ENCODE data around the gene CYTL1. TPM values are rescaled to one million over a fixed set of nuclear protein-coding genes. Genes with fewer than 3 reads are reported as not detected.
"Not testable (repeated sequence)": the region's sequence is repeated elsewhere in the genome, so short reads cannot be mapped to it uniquely, and the experiment has no call there.

The CYTL1 gene, protein sequence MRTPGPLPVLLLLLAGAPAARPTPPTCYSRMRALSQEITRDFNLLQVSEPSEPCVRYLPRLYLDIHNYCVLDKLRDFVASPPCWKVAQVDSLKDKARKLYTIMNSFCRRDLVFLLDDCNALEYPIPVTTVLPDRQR
- polyA plus RNA-seq (2011; rRNA removed): 0.12 TPM in 1 of 2 replicates, not detected in the other
- not detected in 2 replicates for polyA minus RNA-seq (2011; rRNA and poly(A)+ RNA removed)

DNA sequence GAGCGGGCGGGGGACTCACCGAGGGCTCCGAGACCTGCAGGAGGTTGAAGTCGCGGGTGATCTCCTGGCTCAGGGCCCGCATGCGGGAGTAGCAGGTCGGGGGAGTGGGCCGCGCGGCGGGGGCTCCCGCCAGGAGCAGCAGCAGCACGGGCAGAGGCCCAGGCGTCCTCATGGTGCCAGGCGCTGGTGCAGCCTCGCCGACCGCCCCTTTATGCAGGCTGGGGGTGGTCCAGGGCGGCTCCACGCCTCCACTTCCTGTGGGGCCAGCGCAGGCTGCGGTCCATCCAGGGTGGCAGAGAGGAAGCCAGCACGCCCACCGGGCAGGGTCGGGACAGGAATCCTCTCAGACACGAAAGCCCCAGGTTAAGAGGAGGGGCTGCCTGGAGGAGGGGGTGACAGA lies at the start of gene CYTL1:
TSS of gene CYTL1 (minus strand) at position 185 of the 400 bp plus-strand sequence. CDS start at position 172, 13 bp downstream.
- DNase-seq (ENCODE audit: low read depth): no peak
- Histone ChIP-seq H3K36me3 (ENCODE audit: control insufficient read depth, insufficient read depth, low read length) (no peaks in the 10 kb centered on the region), H3K4me3 (ENCODE audit: low read depth, low read length) (no peak within 1 kb of the TSS), H3K27me3 (ENCODE audit: control insufficient read depth, insufficient read depth, low read length) (peaks cover 10% of the 10 kb centered on the region)
- TF ChIP-seq, protein P1, sequence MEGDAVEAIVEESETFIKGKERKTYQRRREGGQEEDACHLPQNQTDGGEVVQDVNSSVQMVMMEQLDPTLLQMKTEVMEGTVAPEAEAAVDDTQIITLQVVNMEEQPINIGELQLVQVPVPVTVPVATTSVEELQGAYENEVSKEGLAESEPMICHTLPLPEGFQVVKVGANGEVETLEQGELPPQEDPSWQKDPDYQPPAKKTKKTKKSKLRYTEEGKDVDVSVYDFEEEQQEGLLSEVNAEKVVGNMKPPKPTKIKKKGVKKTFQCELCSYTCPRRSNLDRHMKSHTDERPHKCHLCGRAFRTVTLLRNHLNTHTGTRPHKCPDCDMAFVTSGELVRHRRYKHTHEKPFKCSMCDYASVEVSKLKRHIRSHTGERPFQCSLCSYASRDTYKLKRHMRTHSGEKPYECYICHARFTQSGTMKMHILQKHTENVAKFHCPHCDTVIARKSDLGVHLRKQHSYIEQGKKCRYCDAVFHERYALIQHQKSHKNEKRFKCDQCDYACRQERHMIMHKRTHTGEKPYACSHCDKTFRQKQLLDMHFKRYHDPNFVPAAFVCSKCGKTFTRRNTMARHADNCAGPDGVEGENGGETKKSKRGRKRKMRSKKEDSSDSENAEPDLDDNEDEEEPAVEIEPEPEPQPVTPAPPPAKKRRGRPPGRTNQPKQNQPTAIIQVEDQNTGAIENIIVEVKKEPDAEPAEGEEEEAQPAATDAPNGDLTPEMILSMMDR (IDR thresholded peaks at IDR 0.05; ENCODE audit: insufficient read depth, low read depth, low read length): no peak
- CTCF ChIA-PET: no interaction called here
- POLR2A ChIA-PET: no interaction called here

DNA sequence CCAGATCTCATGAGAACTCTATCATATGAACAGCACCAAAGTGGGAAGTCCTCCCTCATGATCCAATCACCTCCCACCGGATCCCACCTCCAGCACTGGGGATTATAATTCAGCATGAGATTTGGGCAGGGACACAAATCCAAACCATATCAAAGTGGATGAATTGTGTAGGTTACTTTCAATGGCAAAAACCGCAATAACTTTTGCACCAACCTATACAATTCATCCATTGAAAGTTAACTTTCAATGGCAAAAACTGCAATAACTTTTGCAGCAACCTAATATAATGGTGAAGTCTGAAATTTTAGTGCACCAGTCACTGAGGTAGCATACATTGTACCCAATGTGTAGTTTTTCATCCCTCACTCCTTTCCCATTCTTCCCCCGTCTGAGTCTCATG lies 48.6 kb upstream of the CYTL1 start:
- ChIA-PET POLR2A (no interaction called here), CTCF (no interaction called here)
- DNase-seq (ENCODE audit: low read depth): no peak
- Histone ChIP-seq H3K4me3 (ENCODE audit: low read depth, low read length) (no peak overlapping the region), H3K36me3 (ENCODE audit: control insufficient read depth, insufficient read depth, low read length) (no peaks in the 10 kb centered on the region), H3K27me3 (ENCODE audit: control insufficient read depth, insufficient read depth, low read length) (no peaks in the 10 kb centered on the region)
- TF ChIP-seq, protein P1 (IDR thresholded peaks at IDR 0.05; ENCODE audit: insufficient read depth, low read depth, low read length): no peak

DNA sequence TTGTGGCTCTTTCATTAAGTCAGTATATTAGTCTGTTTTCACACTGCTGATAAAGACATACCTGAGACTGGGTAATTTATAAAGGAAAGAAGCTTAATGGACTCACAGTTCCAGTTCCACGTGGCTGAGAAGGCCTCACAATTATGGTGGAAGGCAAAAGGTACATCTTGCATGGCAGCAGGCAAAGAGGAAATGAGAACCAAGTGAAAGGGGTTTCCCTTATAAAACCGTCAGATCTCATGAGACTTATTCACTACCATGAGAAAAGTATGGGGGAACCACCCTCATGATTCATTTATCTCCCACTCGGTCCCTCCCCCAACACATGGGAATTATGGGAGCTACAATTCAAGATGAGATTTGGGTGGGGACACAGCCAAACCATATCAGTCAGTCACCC lies 47.7 kb upstream of the CYTL1 start:
- H3K36me3 ChIP-seq (ENCODE audit: control insufficient read depth, insufficient read depth, low read length); POLR2A ChIA-PET; DNase-seq (ENCODE audit: low read depth); H3K4me3 ChIP-seq (ENCODE audit: low read depth, low read length); H3K27me3 ChIP-seq (ENCODE audit: control insufficient read depth, insufficient read depth, low read length): not testable (repeated sequence)
- CTCF ChIA-PET: interaction anchor here (1.7 kb wide), 1 partner anchor 11 kb away, joined by 4 read pairs; no protein-coding TSS in a partner anchor

DNA sequence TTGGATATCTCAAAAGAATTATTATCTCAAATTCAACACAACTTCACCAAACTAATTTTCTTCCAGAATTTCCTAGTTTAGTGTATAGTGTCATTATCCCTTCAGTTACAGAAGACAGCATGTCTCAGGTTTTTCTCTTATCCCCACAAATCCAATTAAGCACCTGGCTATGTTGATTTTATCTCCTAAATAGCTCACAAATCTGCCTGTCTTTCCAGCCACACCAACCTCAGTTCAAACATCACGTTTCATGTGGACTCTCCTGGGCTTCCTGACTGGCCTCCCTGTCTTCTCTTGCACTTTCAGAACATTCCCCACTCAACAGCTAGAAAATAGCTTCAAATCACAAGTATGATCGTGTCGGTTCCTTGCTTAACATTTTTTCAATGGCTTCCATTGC lies 46.8 kb upstream of the CYTL1 start:
- TF ChIP-seq, protein P1 (IDR thresholded peaks at IDR 0.05; ENCODE audit: insufficient read depth, low read depth, low read length): no peak
- ChIA-PET POLR2A (no interaction called here), CTCF (interaction anchor here (1.7 kb wide), 1 partner anchor 12 kb away, joined by 4 read pairs; no protein-coding TSS in a partner anchor)
- Histone ChIP-seq H3K36me3 (ENCODE audit: control insufficient read depth, insufficient read depth, low read length) (no peaks in the 10 kb centered on the region), H3K4me3 (ENCODE audit: low read depth, low read length) (no peak overlapping the region), H3K27me3 (ENCODE audit: control insufficient read depth, insufficient read depth, low read length) (no peaks in the 10 kb centered on the region)
- DNase-seq (ENCODE audit: low read depth): no peak

DNA sequence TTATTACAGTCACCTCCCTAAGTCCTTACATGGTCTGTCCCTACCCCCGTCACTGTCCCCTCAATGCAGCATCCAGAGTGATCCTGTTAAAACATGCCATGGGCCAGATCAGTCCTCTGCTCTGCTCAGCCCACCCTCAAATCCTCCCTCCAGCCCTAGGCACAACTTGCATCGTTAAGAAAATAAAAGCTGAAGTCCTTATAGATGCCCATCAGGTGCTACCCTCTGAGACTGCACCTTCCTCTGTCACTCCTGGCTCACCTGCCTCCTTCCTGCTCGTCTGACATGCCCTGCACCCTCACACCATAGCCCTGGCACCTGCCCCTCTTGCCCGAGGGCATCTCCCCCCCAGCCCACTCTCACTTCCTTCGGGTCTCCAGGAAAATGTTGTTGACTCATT lies 36.2 kb upstream of the CYTL1 start:
- no peaks in the 10 kb centered on the region for H3K36me3 ChIP-seq (ENCODE audit: control insufficient read depth, insufficient read depth, low read length)
- POLR2A ChIA-PET: no interaction called here
- no peaks in the 10 kb centered on the region for H3K27me3 ChIP-seq (ENCODE audit: control insufficient read depth, insufficient read depth, low read length)
- CTCF ChIA-PET: no interaction called here
- DNase-seq (ENCODE audit: low read depth): no peak
- TF ChIP-seq, protein P1 (IDR thresholded peaks at IDR 0.05; ENCODE audit: insufficient read depth, low read depth, low read length): no peak
- no peak overlapping the region for H3K4me3 ChIP-seq (ENCODE audit: low read depth, low read length)

DNA sequence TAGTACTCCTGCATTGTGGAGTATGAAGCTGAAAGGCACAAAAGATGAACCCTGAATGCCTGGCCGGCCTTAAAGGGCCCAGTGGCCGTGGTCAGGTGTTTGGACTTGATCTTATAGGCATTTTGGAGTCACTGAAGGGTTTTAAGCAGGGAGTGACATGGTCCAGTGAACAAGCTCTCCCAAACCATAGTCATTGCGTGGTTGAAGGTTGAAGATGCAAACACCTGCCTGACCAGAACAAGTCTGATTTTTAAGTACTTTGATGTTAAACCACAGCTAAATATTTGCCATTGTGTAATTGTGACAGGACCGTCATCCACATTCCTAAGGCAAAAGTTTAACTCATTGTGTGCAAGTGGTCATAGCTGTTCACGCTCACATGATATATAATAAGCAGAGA lies 35.3 kb upstream of the CYTL1 start:
- Histone ChIP-seq H3K4me3 (ENCODE audit: low read depth, low read length) (no peak overlapping the region), H3K36me3 (ENCODE audit: control insufficient read depth, insufficient read depth, low read length) (no peaks in the 10 kb centered on the region), H3K27me3 (ENCODE audit: control insufficient read depth, insufficient read depth, low read length) (no peaks in the 10 kb centered on the region)
- DNase-seq (ENCODE audit: low read depth): no peak
- TF ChIP-seq, protein P1 (IDR thresholded peaks at IDR 0.05; ENCODE audit: insufficient read depth, low read depth, low read length): no peak
- POLR2A ChIA-PET: no interaction called here
- CTCF ChIA-PET: interaction anchor here (1.0 kb wide), 1 partner anchor 72 kb away, joined by 3 read pairs; no protein-coding TSS in a partner anchor
